H1 (cell line): ENCODE results near the gene OSTN. TPM values are rescaled to one million over a fixed set of nuclear protein-coding genes. Genes with fewer than 3 reads are reported as not detected.

Experiments
- CTCF ChIA-PET: fragments of 300-600 bp; sonication (Branson Sonifier 250); formaldehyde crosslinking; loops from one replicate; lab custom pipeline; 2021; ENCODE audit not compliant: partially characterized antibody; lab: Charles Lee
- POLR2A ChIA-PET: fragments of 300-600 bp; sonication (Branson Sonifier 250); formaldehyde crosslinking; loops from one replicate; lab custom pipeline; 2021; ENCODE audit warnings: inconsistent platforms; ENCODE audit not compliant: partially characterized antibody; lab: Charles Lee
- DNase-seq, 2 experiments: peaks; one replicate each; pipeline versions ENCODE4 v3.0.0 to v3.0.0-alpha.2; 2010 to 2022; ENCODE audit warnings: low spot score in 2 of 2, low read depth in 1 of 2, mixed read lengths in 1 of 2
- FAIRE-seq: peaks from 2 replicates; lab custom pipeline; 2011; peaks lifted over from hg19 to GRCh38; lab: Jason Lieb, UNC
- H2AFZ ChIP-seq: 2 replicates; pipeline ENCODE4 v1.8.1; 2012; ENCODE audit warnings: low read length, inconsistent platforms
- H2AK5ac ChIP-seq: 2 replicates; pipeline ENCODE4 v1.6.1; 2013; ENCODE audit warnings: low read depth, low read length
- H2BK120ac ChIP-seq: replicated peaks from 2 replicates; pipeline ENCODE3; 2013; ENCODE audit warnings: low read depth, low read length, inconsistent platforms
- H2BK12ac ChIP-seq: 2 replicates; pipeline ENCODE4 v1.6.1; 2013; ENCODE audit warnings: low read depth, low read length
- H2BK15ac ChIP-seq: 2 replicates; pipeline ENCODE4 v1.6.1; 2013; ENCODE audit warnings: low read length
- H2BK20ac ChIP-seq: 2 replicates; pipeline ENCODE4 v1.6.1; 2013; ENCODE audit warnings: low read length
- H2BK5ac ChIP-seq: 2 replicates; pipeline ENCODE4 v1.6.1; 2013; ENCODE audit warnings: low read depth, low read length
- H3K14ac ChIP-seq: 2 replicates; pipeline ENCODE4 v1.6.1; 2013; ENCODE audit warnings: inconsistent platforms; ENCODE audit not compliant: insufficient read length
- H3K18ac ChIP-seq: 2 replicates; pipeline ENCODE4 v1.6.1; 2013; ENCODE audit warnings: low read length; ENCODE audit errors: extremely low read depth
- H3K23ac ChIP-seq: 2 replicates; pipeline ENCODE4 v1.6.1; 2013; ENCODE audit warnings: inconsistent platforms; ENCODE audit not compliant: insufficient read length
- H3K23me2 ChIP-seq: 2 replicates; pipeline ENCODE4 v1.6.1; 2013; ENCODE audit warnings: low read depth, low read length
- H3K27ac ChIP-seq: 2 replicates; pipeline ENCODE4 v1.6.1; 2011; ENCODE audit warnings: low read depth, low read length, inconsistent platforms
- H3K27me3 ChIP-seq, 4 experiments: replicated peaks in 1 of 4; 1 replicate in 1 of 4; 2 replicates in 3 of 4; pipeline versions ENCODE4 v1.6.1 to v1.8.1; 2011 to 2013; ENCODE audit warnings: low read length in 3 of 4, mild to moderate bottlenecking in 3 of 4, inconsistent platforms in 2 of 4, mixed read lengths in 2 of 4, moderate library complexity in 1 of 4; ENCODE audit not compliant: control insufficient read depth in 3 of 4, insufficient read depth in 3 of 4; ENCODE audit errors: extremely low read depth in 1 of 4
- H3K36me3 ChIP-seq, 4 experiments: 2 replicates each; pipeline versions ENCODE4 v1.6.1 to v1.8.1; 2011 to 2013; ENCODE audit warnings: mild to moderate bottlenecking in 4 of 4, low read length in 3 of 4, moderate library complexity in 2 of 4, control low read depth in 1 of 4, inconsistent platforms in 1 of 4; ENCODE audit not compliant: insufficient read depth in 4 of 4, control insufficient read depth in 2 of 4
- H3K4ac ChIP-seq: replicated peaks from 2 replicates; pipeline ENCODE3; 2013; ENCODE audit warnings: low read length, low read depth, mixed read lengths, inconsistent platforms; ENCODE audit not compliant: insufficient read length
- H3K4me1 ChIP-seq, 4 experiments: replicated peaks in 1 of 4; 1 replicate in 1 of 4; 2 replicates in 3 of 4; pipeline versions ENCODE4 v1.6.1 to v1.8.1; 2011 to 2013; ENCODE audit warnings: low read length in 3 of 4, inconsistent platforms in 2 of 4, mixed read lengths in 1 of 4; ENCODE audit not compliant: insufficient read depth in 4 of 4, control insufficient read depth in 3 of 4
- H3K4me2 ChIP-seq, 2 experiments: 2 replicates each; pipeline versions ENCODE4 v1.6.1 to v1.8.1; 2011 to 2013; ENCODE audit warnings: low read depth in 2 of 2, low read length in 2 of 2, control low read depth in 1 of 2, inconsistent platforms in 1 of 2, mild to moderate bottlenecking in 1 of 2; ENCODE audit not compliant: insufficient read depth in 1 of 2
- H3K4me3 ChIP-seq, 4 experiments: fragments of 200-600, 300-600 bp in 1 of 4; sonication (generic), shearing (Covaris generic), sonication (Bioruptor Twin) in 1 of 4; 2 replicates each; pipeline versions ENCODE4 v1.5.1 to v1.8.1; 2011 to 2016; ENCODE audit warnings: low read length in 4 of 4, low read depth in 3 of 4, control low read depth in 2 of 4, inconsistent platforms in 2 of 4, mild to moderate bottlenecking in 2 of 4, mixed read lengths in 1 of 4, moderate library complexity in 1 of 4; ENCODE audit not compliant: insufficient read depth in 2 of 4; ENCODE audit errors: extremely low read depth in 1 of 4
- H3K56ac ChIP-seq: replicated peaks from 2 replicates; pipeline ENCODE3; 2013; ENCODE audit warnings: low read depth, mild to moderate bottlenecking, mixed read lengths, low read length, inconsistent platforms; ENCODE audit not compliant: insufficient read length
- H3K79me1 ChIP-seq: 2 replicates; pipeline ENCODE4 v1.6.1; 2013; ENCODE audit warnings: low read depth, low read length, control low read depth
- H3K79me2 ChIP-seq, 2 experiments: 2 replicates each; pipeline versions ENCODE4 v1.6.1 to v1.8.1; 2012 to 2013; ENCODE audit warnings: low read length in 2 of 2, mild to moderate bottlenecking in 2 of 2, inconsistent platforms in 1 of 2; ENCODE audit not compliant: insufficient read depth in 2 of 2, control insufficient read depth in 1 of 2
- H3K9ac ChIP-seq, 4 experiments: replicated peaks in 1 of 4; 1 replicate in 1 of 4; 2 replicates in 3 of 4; pipeline versions ENCODE4 v1.6.1 to v1.8.1; 2011 to 2013; ENCODE audit warnings: low read depth in 3 of 4, low read length in 3 of 4, control low read depth in 2 of 4, mild to moderate bottlenecking in 2 of 4, moderate library complexity in 2 of 4, inconsistent platforms in 1 of 4; ENCODE audit errors: extremely low read depth in 1 of 4
- H3K9me3 ChIP-seq, 2 experiments: 2 replicates each; pipeline versions ENCODE4 v1.6.1 to v1.8.1; 2012 to 2013; ENCODE audit warnings: mild to moderate bottlenecking in 2 of 2, moderate library complexity in 2 of 2, control low read depth in 1 of 2, inconsistent platforms in 1 of 2, low read depth in 1 of 2, low read length in 1 of 2, mixed read lengths in 1 of 2; ENCODE audit not compliant: insufficient read depth in 2 of 2
- H4K20me1 ChIP-seq, 2 experiments: replicated peaks in 1 of 2; 2 replicates each; pipeline versions ENCODE3 to v1.8.1; 2011 to 2013; ENCODE audit warnings: inconsistent platforms in 2 of 2, low read length in 2 of 2, mild to moderate bottlenecking in 1 of 2; ENCODE audit not compliant: insufficient read depth in 2 of 2, control insufficient read depth in 1 of 2
- H4K5ac ChIP-seq: 2 replicates; pipeline ENCODE4 v1.6.1; 2013; ENCODE audit warnings: low read length, low read depth, mixed read lengths, inconsistent platforms; ENCODE audit not compliant: insufficient read length
- H4K8ac ChIP-seq: 2 replicates; pipeline ENCODE4 v1.8.0; 2013; ENCODE audit warnings: mild to moderate bottlenecking, moderate library complexity, low read length, inconsistent platforms; ENCODE audit not compliant: insufficient read depth; ENCODE audit errors: extremely low read depth
- H4K91ac ChIP-seq: replicated peaks from 2 replicates; pipeline ENCODE3; 2013; ENCODE audit warnings: low read length, mixed read lengths, inconsistent platforms; ENCODE audit not compliant: insufficient read length
- CBX5 ChIP-seq: fragments of 300-800, 300-1000 bp; sonication (generic); IDR thresholded peaks from 2 replicates; pipeline ENCODE4 v1.7.1; 2016; ENCODE audit warnings: antibody characterized with exemption, low read length, low read depth
- CHD2 ChIP-seq: IDR thresholded peaks from 2 replicates; pipeline ENCODE4 v1.6.1; 2012; ENCODE audit warnings: low read length, improper control_type of control experiment
- CREB1 ChIP-seq: IDR thresholded peaks from 2 replicates; pipeline ENCODE4 v1.6.1; 2012; ENCODE audit warnings: inconsistent platforms
- CTBP2 ChIP-seq: IDR thresholded peaks from 2 replicates; pipeline ENCODE4 v1.7.0; 2011; ENCODE audit warnings: borderline replicate concordance, mild to moderate bottlenecking, moderate library complexity, mixed read lengths, low read length; ENCODE audit not compliant: insufficient read depth, insufficient read length
- EZH2 ChIP-seq: fragments of 200-600 bp; sonication (generic); IDR thresholded peaks from 2 replicates; pipeline ENCODE4 v1.7.1; 2012; ENCODE audit warnings: low read depth, mild to moderate bottlenecking, moderate library complexity, low read length, inconsistent platforms; ENCODE audit not compliant: severe bottlenecking
- SAP30 ChIP-seq: fragments of 300-600 bp; sonication (generic); IDR thresholded peaks from 2 replicates; pipeline ENCODE4 v1.7.1; 2012; ENCODE audit warnings: low read length, moderate library complexity, mild to moderate bottlenecking, inconsistent platforms; ENCODE audit not compliant: insufficient read depth, insufficient replicate concordance
- SIX5 ChIP-seq: IDR thresholded peaks from 2 replicates; pipeline ENCODE4 v1.6.1; 2011; ENCODE audit warnings: mild to moderate bottlenecking, low read depth, low read length
- SP2 ChIP-seq: IDR thresholded peaks from 2 replicates; pipeline ENCODE4 v1.6.1; 2012; ENCODE audit warnings: mild to moderate bottlenecking, low read length, inconsistent platforms
- SP4 ChIP-seq: IDR thresholded peaks from 2 replicates; pipeline ENCODE4 v1.6.1; 2012; ENCODE audit warnings: low read length, inconsistent platforms
- WGBS, 2 experiments: shearing (Covaris generic) in 1 of 2; methylation state at CpG; one replicate each; pipeline versions ENCODE4 v1.1.6 to v1.1.7; 2013 to 2015; ENCODE audit warnings: low lambda C conversion rate in 2 of 2, mixed read lengths in 2 of 2, inconsistent platforms in 1 of 2, low coverage in 1 of 2, missing lambda C conversion rate in 1 of 2; ENCODE audit not compliant: insufficient replicate concordance in 2 of 2, insufficient coverage in 1 of 2, insufficient read length in 1 of 2; ENCODE audit errors: extremely low coverage in 1 of 2, missing lambda C conversion rate in 1 of 2; 5-methylcytosine and 5-hydroxymethylcytosine counted together
- polyA plus RNA-seq, 7 experiments: library from polyadenylated mRNA; depleted of rRNA in 3 of 7; stranded (reverse) in 5 of 7; unstranded in 2 of 7; fragments of >200 nt in 5 of 7; fragments of 200-250 nt in 2 of 7; gene quantifications; 1 replicate in 5 of 7; 2 replicates in 1 of 7; 4 replicates in 1 of 7; pipeline versions ENCODE4 v1.2.1 to v1.2.3, GENCODE V29; 2011 to 2013; ENCODE audit warnings: missing spikeins in 2 of 7, mixed read lengths in 2 of 7
- total RNA-seq: library from RNA; stranded (reverse); fragmentation: NEBNext Ultra II Directional; extraction: Animal tissue kit (Norgen Biotek cat#: 25700); gene quantifications from 2 replicates; pipeline ENCODE4 v1.2.1, GENCODE V29; 2021

Gene OSTN
- total and polyA plus RNA-seq, 2 of the 8 experiments (the other 6 are each of a cell fraction or from before 2014, with no cell fraction given), result not detected

- no peak overlapping the region for H2BK12ac ChIP-seq
- H2BK120ac ChIP-seq, result no peak overlapping the region
- H3K9me3 ChIP-seq, result no peaks in the 10 kb centered on the region; a peak in 1 of 4 replicates
- no peak overlapping the region for H2AK5ac ChIP-seq
- POLR2A ChIA-PET, result no interaction called here
- no peaks in the 10 kb centered on the region for H3K79me1 ChIP-seq
- no peak overlapping the region for H2AFZ ChIP-seq
- H2BK5ac ChIP-seq, result no peak overlapping the region
- H3K9ac ChIP-seq, result no peak overlapping the region
- 94% methylated on average over 4 of the region's 4 CpGs; no CpG with 5 or more reads in 1 of the 2 experiments for WGBS, 2 experiments
- H3K23ac ChIP-seq, result no peak overlapping the region
- H3K4ac ChIP-seq, result no peak overlapping the region
- H3K14ac ChIP-seq, result no peak overlapping the region
- no peak overlapping the region for H3K56ac ChIP-seq
- H3K4me3 ChIP-seq, result no peak overlapping the region
- no peak overlapping the region for H2BK20ac ChIP-seq
- peaks cover 0 to 6% (median 3%) of the 10 kb centered on the region in 4 experiments; a peak in 3 of 7 replicates for H3K4me1 ChIP-seq
- no peak overlapping the region for H4K8ac ChIP-seq
- no peaks in the 10 kb centered on the region for H4K20me1 ChIP-seq
- no peaks in the 10 kb centered on the region for H3K79me2 ChIP-seq
- no peak overlapping the region for H2BK15ac ChIP-seq
- FAIRE-seq (no peak), DNase-seq (no peak)
- no peak overlapping the region for H3K4me2 ChIP-seq
- no peak overlapping the region for H4K5ac ChIP-seq
- no peak overlapping the region for H3K27ac ChIP-seq
- no peak overlapping the region for H3K18ac ChIP-seq
- H4K91ac ChIP-seq, result no peak overlapping the region
- CTCF ChIA-PET, result no interaction called here
- no peaks in the 10 kb centered on the region for H3K36me3 ChIP-seq
- no peaks in the 10 kb centered on the region for H3K27me3 ChIP-seq
- no peaks in the 10 kb centered on the region for H3K23me2 ChIP-seq
- no peak for TF ChIP-seq CHD2
- no peak for TF ChIP-seq SP4
- no peak for TF ChIP-seq CREB1
- TF ChIP-seq CTBP2, result no peak
- TF ChIP-seq CBX5, result no peak
- no peak for TF ChIP-seq SIX5
- TF ChIP-seq SP2, result no peak
- no peak for TF ChIP-seq SAP30
- no peak for TF ChIP-seq EZH2
Measured at GRCh38 chr3:191306428-191306827, 107.4 kb downstream of the OSTN start.
